Fibroblast of peridontal ligament (primary cell): ENCODE data around the gene SRMS.

Experiments
- DNase-seq: peaks from one replicate; pipeline ENCODE4 v3.0.0-alpha.2; 2010; ENCODE audit errors: extremely low read depth

The SRMS gene

DNA sequence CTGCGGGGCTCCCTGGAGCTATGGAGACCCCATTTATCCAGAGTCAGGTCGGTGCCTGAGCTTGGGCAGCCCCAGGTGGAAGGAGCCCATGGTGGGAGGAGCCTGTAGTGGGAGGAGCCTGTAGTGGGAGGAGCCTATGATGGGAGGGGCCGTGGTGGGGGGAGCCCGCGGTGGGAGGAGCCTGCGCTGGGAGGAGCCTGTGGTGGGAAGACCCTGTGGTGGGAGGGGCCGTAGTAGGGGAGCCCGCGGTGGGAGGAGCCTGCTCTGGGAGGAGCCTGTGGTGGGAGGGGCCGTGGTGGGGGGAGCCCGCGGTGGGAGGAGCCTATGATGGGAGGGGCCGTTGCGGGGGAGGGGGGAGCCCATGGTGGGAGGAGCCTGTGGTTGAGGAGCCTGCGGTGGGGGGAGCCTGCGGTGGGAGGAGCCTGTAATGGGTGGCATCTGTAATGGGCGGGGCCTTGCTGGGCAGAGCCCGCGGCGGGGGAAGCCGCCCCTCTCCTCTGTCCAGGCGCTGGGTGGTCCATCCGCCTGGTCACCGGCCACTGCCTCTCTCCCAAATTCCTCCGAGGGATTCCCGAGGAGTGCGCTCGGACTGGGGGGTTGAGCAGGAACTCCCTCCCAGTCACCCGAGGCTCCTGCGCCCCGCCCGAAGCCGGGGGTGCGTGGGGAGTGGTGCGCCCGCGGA, 5.8 kb upstream of the SRMS start:
- peak; percentile 74 for DNase-seq

DNA sequence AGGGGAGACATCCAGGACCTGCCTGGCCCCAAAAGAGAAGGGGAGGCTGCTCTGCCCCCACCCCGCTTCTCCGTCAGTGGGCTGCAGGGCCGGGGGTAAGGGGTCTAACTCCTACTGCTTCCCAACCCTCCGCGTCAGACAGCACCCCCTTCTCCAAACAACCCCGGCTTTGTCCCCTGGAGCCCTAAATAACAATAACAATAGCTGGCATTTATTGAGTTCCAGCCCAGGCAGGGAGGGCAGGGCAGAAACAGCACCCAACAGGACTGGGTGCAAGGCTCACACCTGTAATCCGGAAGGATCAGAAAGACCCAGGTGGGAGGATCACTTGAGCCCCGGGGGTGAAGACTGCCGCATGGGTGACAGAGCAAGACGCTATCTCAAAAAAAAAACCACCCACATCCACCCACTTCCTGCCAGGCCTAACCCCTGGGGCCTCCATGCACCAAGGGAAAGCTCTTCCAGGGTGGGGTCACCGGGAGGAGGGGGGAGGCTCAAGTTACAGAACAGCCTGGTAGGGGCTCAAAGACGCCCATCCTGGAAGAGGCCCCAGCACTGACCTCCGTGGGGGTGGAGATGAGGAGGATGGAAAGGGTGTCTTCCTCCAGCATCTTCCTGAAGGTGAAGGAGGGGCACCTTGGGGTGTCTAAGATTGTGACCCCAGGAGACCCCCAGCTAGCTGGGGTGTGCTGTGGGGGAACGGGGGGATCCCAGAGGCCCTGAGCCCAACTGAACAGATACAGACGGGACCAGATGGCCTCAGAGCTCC, 5.1 kb upstream of the SRMS start:
- DNase-seq = no peak

DNA sequence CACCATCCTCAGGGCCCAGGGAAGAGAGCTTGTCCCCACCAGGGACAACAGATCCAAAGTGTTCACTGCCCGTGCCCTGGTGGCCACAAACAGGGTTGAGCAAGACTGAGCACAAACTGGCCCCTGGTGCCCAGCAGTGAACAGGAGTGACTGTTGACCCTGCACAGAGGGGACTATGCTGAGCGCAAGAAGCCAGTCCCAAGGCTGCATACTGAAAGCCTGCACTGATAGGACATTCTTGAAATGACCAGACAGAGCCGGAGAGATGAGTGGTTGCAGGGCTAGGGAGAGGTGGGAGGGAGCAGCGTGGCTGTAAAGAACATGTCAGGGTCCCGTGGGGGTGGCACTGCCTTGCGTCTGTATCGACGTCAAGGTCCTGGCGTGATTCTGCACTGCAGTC, 3.5 kb upstream of the SRMS start:
- no peak for DNase-seq

DNA sequence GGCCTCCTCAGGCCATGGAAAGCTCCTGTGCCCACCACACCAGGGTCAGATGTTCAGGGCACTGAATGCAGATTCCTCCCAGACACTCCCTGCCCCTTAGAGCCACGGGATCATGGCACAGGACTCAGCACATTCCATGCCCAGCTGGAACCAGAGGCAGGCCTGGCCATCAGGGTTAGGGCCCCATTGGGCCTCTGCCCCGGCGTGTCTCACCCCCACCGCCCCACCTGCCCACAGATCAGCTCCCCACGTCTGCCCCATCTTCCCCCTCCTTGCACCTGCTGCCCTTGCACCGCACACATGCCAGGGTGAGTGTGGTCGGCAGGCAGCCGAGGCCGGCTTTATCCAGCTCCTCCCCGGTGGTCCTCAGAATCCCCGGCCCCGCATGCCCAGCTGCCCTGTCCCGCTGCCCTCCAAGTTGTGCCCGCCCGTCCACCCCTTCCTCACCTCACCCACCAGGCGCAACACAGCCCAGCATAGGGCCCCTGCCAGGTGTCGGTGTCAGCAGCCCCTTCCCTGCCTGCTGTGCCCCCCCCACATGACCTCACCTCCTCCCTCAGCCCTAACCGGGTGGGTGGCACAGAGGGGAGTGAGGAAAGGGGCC, 2.2 kb upstream of the SRMS start:
- no peak for DNase-seq

- no peak for DNase-seq
These were observed 1.5 kb upstream of the SRMS start for GRCh38 chr20:63549019-63549418.

DNA sequence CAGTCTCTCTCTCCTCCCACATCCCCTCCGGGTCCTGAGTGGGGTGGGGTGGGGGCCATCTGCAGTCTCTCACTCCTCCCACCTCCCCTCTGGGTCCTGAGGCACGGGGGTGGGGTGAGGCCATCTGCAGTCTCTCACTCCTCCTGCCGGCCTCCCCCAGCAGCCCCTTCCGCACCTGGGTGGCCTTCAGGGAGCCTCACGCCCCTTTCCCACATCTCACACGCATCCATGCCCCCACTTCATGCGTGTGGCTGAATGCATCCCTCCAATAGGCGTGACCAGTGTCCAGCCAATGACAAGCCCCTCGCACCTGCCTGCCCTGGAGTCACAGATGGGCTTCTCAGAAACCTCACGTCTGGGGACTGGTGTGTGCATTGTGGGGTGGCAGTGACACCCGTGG, 993 bp upstream of the SRMS start:
- DNase-seq = no peak

DNA sequence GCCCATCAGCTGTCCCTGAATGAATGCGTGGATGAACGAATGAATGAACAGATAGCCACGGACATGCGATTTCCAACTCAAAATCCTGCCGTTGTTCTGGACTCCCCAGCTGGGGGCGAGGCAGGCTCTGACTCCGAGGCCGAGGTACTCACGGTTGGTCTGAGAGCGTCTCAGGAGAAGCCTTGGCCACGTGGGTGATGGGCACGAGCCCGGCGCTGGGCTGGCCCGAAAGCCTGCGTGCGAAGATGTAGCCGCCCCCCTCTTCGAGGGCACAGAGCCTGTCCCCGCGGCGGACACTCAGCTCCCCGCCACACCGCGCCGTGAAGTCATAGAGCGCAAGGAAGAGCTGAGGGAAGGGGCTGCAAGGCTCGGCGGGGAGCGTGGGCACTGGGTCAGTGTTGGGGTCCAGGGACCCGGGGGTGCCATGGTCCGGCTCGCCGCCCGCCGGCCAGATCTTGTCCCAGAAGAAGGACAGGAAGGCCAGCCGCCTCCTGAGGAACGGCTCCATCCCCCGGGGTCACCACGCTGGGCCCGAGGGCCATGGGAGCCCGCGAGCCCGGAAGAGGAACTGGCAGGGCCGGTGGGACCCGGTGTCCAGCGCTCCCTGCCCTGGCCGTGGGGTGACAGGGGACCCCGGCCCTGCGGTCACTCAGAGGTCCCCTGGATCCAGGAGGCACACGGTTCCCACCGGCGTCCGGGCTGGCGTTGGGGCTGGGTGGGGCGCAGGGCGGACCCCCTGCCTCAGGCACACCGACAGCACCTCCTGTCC, 409 bp downstream of the SRMS start:
- DNase-seq = no peak

- no peak for DNase-seq
These were observed 1.1 kb downstream of the SRMS start for GRCh38 chr20:63546256-63546955.

DNA sequence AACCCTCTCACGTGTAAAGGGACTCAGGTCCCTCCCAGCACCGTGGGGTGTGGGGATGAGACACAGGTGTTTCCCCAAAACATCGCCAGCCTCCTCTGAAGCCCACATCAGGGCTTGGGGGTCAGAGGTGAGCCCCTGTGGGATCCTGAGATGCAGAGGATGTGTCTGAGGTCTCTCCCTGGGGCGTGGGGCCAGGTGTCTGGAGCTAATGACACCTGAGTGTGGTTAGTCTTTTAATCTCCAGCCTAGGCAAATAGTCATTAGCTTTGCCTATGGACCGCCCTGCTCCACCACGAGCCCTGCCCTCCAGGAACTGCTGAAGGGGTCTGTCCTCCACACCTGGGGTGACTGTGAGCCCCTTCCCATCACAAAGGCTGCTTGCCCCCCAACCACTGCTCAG, 1.7 kb downstream of the SRMS start:
- DNase-seq = no peak

DNA sequence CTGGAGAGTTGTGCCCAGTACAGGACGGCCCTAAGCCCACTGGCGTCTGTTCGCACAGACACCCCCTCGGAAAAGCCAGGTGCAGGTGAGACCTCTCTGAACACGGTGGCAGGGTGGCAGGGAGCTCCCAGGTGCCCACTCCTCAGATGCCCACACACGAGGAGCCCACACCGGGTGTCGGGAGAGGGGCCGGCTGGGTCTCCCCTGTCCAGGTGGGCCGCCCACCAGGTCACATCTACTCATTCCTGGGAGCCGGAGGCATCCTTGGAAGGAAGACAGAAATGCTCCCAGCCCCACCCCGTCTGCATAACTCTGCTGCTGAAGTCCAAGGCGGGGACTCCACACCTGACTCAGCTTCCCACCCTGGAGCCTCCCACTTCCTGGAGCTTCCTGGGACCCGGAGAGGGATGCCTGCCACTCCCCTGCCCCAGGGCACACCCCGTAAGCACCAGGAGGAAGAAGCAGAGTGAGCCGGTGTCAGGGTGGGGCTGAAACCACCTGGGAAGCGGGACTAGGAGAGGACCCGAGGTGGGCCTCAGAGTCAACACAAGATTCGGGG, 2.5 kb downstream of the SRMS start:
- DNase-seq = no peak

GRCh38 chr20:63544241-63544957, 3.1 kb downstream of the SRMS start:
- no peak for DNase-seq

DNA sequence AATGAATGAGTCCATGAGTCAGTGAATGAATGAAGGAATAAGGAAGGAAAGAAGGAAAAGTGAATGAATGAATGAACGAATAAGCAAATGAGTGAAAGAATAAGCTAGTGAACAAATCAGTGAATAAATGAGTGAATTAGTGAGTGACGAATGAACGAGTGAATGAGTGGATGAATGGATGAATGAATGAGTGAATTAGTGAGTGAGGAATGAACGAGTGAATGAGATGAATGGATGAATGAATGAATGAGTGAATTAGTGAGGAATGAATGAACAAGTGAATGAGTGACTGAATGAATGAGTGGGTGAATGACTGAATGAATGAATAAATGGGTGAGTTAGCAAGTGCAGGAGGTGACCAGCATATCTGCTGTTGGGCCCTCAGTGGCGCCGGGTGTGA, 3.8 kb downstream of the SRMS start:
- no peak for DNase-seq

DNA sequence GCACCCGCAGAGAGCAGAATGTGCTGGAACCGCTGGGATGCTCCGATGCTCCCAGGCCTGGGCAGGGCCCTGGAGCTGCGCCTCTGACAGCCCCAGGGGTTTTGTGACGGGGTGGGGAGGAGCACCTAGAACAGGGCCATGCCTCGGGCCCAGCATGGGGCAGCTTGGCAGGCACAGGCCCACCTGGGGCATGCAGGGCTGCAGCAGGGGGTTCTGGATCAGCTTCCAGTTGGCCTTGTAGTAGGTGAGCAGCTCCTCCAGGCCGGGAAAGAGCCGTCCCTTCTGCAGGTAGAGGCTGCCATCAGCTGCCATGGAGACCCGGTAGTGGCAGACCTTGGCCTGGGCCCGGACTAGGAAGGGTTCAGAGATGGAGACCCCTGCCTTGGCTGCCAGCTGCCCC, 4.4 kb downstream of the SRMS start:
- no peak for DNase-seq

DNA sequence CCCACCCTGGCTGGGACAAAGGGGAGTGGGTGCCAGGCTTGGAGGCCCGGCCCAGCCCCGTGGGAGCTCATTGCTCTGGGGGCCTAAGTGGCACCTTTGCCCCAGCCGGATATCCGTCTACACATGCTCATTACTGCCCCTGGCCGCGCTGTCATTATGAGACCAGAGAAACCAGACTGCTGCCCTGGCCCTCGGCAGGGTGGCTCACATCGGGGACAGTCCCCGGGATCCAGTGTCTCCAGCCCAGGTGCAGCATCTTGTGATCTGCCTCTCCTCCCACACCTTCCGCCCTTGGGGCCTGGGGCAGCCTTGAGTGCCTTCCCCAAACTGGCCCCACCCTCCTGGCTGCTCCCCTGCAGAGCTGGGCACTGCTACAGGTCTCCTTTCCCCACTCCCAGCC, 4.9 kb downstream of the SRMS start:
- DNase-seq = no peak

GRCh38 chr20:63542031-63542559, 5.5 kb downstream of the SRMS start:
- no peak for DNase-seq

- no peak for DNase-seq
These were observed 6.2 kb downstream of the SRMS start for GRCh38 chr20:63541371-63541770.

- no peak for DNase-seq
These were observed 6.9 kb downstream of the SRMS start for GRCh38 chr20:63540417-63541186.

DNA sequence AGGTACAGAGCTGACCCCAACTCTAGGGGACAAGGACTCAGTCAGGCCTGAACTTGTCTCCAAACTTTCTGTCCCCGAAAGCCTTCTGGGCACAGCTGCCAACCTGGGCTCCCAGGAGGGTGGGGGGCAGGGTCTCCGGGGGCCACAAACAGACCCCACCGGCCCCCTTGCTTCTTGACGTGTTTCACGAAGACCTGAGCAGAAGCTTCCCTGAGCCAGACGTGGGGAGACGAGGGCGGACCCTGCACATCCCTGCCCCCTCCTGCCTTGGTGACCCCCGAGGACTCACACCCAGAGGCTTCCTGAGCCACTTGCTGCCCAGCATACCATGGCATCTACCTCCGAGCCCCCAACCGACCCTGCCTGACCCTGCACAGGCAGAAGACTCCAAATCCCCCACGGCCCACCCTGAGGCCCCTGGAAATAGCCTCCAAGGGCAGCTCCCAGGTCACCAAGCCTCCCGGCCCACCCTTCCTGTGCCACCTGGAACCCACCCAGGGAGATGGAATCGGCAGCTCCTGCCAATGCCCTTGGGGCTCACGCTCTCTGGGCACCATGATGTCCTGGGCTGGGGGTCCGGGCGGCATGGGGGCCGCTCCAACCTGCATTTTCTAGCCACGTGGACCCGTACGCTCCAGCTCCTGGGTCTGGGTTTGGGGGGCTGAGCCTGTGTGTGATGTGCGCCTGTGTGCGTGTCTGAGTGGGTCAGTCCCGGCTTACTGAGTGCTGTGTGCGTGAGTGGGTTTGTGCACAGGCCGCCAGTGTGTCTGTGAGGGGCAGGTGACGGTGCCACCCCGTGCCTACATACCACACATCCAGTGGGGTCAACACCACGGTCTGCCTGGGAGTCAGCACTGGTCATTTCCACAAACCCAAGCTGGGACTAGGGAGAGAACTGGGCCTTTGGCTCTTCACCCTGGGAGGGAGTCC, 7.8 kb downstream of the SRMS start:
- DNase-seq = no peak

DNA sequence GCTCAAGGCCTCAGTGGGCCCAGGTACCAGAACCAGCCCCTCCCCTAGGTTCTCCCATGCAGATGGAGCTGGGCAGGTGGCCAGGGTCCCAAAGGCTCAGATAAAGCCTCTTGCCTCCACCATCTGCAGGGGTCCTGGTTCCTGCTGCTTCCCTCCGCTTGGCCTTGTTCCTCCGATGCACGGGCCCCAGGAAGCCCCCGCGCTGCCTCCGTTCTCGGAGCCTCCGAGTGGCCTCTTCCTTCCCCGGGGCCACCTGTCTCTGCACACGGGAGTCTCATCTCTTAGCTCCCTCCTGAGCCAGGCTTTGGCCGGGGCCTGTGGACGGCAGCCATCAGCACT, 8.5 kb downstream of the SRMS start:
- no peak for DNase-seq
